HG03442 (cell line): ENCODE measurements around the gene IRX2.

ENCODE experiments used
- ATAC-seq: cut with Tn5 transposase; IDR thresholded peaks from one replicate; pipeline ENCODE4 v1.9.1; 2021; ENCODE audit warnings: mild to moderate bottlenecking, moderate library complexity; ENCODE audit not compliant: unreplicated experiment

Gene IRX2

GRCh38 chr5:2742921-2743679 is 8.4 kb downstream of the IRX2 start:
- no peak for ATAC-seq

DNA sequence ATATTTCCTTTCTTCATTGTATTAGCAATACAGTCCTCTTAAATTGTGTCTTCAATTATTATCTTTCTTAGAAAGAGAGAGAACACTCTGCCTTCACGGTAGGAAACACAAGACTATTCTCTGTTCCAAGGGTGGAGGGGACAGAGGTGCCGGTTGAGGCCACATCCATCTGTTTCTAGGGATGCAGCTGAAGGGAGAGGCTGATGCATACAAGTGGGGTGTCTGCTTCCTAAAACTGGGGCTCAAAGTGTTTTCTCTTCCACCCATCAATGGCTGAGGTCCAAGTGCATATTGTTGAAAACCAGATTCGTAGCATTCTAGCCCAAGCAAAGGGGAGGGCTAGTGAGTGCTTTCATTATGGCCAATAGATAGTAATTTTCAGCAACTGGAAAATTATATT is 9.5 kb downstream of the IRX2 start:
- ATAC-seq, result no peak

- ATAC-seq, result no peak
These were observed 10.5 kb downstream of the IRX2 start for GRCh38 chr5:2740876-2741555.

GRCh38 chr5:2740051-2740875 is 11.2 kb downstream of the IRX2 start:
- no peak for ATAC-seq

- no peak for ATAC-seq
These were observed 12.0 kb downstream of the IRX2 start for GRCh38 chr5:2739360-2740050.

- ATAC-seq, result no peak
These were observed 12.6 kb downstream of the IRX2 start for GRCh38 chr5:2738700-2739359.

DNA sequence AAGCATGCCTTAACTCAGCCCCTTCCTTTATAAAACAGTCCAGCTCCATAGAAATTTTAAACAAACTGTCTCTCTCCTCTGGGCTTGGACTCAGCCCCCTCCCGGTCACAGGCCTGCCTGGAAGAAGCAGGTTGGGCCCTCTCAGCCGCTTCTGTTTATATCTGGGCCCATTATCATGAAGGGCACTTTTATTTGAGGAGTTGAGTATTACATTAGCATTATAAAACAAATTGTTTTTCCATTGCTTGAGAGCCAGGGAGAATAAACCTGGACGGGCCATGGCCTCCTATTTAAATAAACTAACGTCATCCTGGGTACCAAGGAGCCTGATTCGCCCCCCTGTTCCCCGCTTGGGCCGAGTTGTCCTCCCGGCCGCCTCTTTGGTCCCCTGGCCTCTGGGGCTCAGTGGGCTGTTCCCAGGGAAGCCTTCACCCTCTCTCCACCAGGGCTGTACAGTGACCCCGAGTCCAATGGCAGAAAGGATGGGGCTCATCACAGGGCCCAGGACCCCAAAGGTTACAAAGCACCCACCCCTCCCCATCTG is 13.2 kb downstream of the IRX2 start:
- no peak for ATAC-seq

GRCh38 chr5:2737273-2738155 is 14.0 kb downstream of the IRX2 start:
- ATAC-seq, result no peak

GRCh38 chr5:2736872-2737271 is 14.6 kb downstream of the IRX2 start:
- no peak for ATAC-seq

DNA sequence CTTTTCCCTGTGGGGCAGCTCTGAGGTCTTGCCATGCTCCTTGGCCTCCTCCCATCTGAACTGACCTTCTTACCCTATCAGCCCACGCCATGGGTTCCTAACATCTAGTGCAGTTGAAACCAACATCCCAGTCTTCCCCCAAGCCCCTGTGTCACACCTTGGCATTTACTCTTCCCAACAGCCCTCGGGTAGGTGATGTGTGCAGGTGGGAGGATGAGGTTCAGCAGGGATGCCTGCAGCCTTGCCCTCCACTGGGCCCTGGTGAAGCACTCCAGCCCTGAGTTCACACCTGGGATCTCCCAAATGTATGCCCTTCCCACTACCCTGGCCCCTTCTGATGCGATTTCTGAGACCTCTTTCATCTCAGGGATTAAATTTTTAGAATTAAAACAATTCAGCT is 15.5 kb downstream of the IRX2 start:
- no peak for ATAC-seq

DNA sequence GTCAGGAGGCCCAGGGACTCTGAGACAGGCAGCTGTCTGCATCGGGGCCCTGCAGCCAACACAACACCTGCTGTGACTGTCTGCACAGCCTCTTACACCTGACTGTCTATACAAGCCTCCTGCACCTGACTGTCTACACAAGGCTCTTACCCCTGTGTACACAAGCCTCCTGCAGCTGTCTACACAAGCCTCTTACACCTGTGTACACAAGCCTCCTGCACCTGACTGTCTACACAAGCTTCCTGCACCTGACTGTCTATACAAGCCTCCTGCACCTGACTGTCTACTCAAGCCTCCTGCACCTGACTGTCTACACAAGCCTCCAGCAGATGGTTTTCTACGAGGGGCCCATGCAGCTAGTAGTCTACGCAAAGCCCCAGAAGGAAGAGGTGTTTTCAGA is 18.6 kb downstream of the IRX2 start:
- ATAC-seq, result no peak

DNA sequence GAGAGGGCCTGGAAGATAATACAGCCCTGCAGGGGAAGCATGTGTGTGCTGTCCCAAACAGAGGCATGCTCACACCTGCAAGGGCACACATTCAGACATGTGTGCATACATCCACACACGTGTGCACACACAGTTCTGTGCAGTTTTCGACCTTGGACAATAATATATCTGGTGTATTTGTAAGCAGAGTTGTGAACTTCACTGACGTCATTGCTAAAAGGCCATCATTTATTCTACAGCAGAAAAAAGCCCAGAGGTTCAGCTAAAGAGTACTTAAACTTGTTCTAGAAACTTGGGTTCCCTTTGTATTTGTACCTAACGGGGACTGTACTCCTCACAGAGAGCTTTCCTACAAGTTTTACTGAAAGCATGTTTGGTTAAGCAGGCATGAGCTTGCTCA is 19.5 kb downstream of the IRX2 start:
- no peak for ATAC-seq

GRCh38 chr5:2729189-2729588 is 22.3 kb downstream of the IRX2 start:
- no peak for ATAC-seq

DNA sequence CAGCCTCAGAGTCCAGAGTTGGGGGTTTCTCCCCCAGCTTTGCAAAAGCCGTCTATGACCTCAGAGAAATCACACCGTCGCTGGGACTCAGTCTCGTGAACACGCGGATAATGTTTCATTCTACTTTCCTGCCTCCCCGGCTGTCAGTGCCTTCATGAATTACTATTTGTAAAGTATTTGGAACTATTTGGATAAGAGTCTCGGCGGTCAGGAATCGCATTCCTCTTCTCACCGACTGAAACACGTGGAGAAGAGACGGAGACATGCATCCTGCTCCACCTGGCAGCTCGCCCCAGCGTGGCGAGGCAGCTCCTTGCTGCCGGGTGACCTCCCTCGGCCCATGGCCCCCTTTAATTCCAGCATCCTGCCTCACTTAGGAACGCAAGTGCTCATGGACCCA is 23.9 kb downstream of the IRX2 start:
- no peak for ATAC-seq

GRCh38 chr5:2725980-2726765 is 25.3 kb downstream of the IRX2 start:
- ATAC-seq, result no peak

DNA sequence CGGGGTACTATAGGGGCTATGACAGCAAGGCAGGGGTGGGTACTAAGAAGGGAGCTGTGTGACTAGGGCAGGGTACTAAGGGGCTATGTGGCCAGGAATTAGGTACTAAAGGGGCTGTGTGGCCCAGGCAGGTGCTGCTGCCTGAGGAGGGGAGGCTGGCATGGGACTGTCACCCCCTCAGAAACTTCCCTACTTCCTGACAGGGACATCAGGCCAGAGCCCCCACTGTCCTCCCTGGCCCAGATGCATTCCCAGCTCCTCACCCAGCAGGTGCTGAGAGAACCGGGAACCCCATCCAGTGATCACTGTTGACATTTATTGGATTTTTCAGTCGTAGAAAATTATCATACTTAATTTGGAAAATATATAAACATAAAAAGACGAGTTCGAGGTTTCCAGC is 26.6 kb downstream of the IRX2 start:
- ATAC-seq, result no peak

- no peak for ATAC-seq
These were observed 27.4 kb downstream of the IRX2 start for GRCh38 chr5:2724031-2724581.

GRCh38 chr5:2722901-2723300 is 28.6 kb downstream of the IRX2 start:
- ATAC-seq, result no peak
